ENCODE results near the gene CTAGE9.

- TF ChIP-seq POLR2A (IDR thresholded peaks at IDR 0.05) (no peak), CTCF (IDR thresholded peaks at IDR 0.05 in 4 of 5, conservative IDR thresholded peaks at IDR 0.05 in 1 of 5) (no peak)
Observed at GRCh38 chr6:131685266-131685780, 25.5 kb downstream of the CTAGE9 start.

Measured in gastrocnemius medialis (tissue), 4 donors.